ENCODE data around the gene TMEM178B. TPM values are rescaled to one million over a fixed set of nuclear protein-coding genes. Genes with fewer than 3 reads are reported as not detected.

Gene TMEM178B
- total RNA-seq, 4 donors from 2014 or later = 0.15 to 1.2 (median 0.58) TPM

DNA sequence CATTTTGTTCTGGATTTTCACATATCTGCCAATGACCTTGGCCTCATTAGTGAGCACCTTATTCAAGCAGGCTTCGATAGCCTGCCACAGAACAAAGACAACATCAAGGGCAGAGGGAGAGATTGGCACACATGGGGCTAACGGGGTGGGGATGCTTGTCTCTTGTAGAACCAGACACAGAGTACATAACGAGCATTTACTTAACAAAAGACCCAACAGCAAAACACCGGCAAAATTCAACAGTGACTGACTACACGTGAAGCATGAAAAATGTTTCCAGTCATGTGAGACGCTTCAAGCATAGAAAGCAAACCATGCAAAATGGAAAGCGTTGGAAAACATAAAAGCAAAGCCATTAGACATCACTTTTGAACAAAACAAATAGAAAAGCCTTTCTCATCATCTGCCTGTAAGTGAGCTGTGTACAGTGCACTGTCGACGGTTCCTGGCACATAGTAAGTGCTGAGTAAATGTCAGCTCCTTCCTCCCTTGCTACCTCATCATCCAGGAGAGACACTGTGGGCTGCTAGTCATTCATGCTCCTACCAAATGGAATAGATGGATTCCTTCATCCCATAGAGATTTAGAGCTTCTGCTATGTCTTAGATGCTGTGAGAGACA is 342.9 kb downstream of the TMEM178B start:
- no peak for TF ChIP-seq POLR2A (IDR thresholded peaks at IDR 0.05)
- TF ChIP-seq, protein P1, sequence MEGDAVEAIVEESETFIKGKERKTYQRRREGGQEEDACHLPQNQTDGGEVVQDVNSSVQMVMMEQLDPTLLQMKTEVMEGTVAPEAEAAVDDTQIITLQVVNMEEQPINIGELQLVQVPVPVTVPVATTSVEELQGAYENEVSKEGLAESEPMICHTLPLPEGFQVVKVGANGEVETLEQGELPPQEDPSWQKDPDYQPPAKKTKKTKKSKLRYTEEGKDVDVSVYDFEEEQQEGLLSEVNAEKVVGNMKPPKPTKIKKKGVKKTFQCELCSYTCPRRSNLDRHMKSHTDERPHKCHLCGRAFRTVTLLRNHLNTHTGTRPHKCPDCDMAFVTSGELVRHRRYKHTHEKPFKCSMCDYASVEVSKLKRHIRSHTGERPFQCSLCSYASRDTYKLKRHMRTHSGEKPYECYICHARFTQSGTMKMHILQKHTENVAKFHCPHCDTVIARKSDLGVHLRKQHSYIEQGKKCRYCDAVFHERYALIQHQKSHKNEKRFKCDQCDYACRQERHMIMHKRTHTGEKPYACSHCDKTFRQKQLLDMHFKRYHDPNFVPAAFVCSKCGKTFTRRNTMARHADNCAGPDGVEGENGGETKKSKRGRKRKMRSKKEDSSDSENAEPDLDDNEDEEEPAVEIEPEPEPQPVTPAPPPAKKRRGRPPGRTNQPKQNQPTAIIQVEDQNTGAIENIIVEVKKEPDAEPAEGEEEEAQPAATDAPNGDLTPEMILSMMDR (IDR thresholded peaks at IDR 0.05) = no peak
- 64 to 66% methylated on average over 9 of the region's 9 CpGs for WGBS, 2 donors
- intact Hi-C loops (cut with DNase I; ENCODE audit: low total_unique reads) = no loop called here
- DNase-seq (ENCODE audit: low spot score in 2 of 2) = no peak
- no peak overlapping the region for H3K4me3 ChIP-seq (ENCODE audit: low read depth, poor library complexity, severe bottlenecking)

DNA sequence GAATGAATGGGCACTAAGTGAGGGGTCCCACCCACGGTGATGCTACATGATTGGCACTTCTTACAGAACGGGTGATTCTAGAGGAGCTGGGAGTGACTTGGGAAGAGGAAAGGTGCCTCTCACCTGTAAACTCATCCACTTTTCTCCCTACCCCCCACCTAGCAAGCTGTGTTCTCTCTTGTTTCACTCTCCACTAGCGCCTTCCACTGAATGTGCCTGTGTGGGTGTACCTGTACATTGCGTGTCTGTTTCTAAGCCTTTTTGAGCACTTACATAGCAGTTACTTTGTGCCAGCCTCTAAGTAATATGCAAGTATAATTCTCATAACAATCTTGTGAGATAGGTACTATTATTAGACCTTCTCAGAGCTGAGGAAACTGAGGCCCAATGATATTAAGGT is 343.6 kb downstream of the TMEM178B start:
- WGBS, 2 donors = 87 to 92% methylated on average over 4 of the region's 4 CpGs
- intact Hi-C loops (cut with DNase I; ENCODE audit: low total_unique reads) = no loop called here

DNA sequence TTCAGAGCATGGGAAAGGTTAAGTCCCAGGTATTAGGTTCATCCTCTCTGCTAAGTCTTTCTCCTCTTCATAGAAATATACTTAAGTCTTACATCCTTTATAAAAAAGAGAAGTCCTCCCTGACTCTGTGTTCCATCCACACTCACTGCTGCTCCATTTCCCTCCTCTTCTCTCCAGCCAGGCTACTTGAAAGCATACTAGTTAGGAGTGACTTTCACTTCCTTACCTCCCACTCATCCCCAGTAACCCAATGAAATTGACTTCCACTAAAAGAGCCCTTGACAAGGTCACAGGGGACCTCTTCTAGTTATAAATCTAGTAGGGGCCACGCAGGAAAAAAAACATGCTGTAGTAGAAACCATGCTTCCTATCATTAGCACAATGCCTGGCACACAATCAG is 344.2 kb downstream of the TMEM178B start:
- no peak for TF ChIP-seq POLR2A (IDR thresholded peaks at IDR 0.05)
- TF ChIP-seq, protein P1 (IDR thresholded peaks at IDR 0.05) = no peak
- 70 to 86% methylated on average over 1 of the region's 1 CpG for WGBS, 2 donors
- intact Hi-C loops (cut with DNase I; ENCODE audit: low total_unique reads) = no loop called here
- no peak overlapping the region for H3K4me3 ChIP-seq (ENCODE audit: low read depth, poor library complexity, severe bottlenecking)
- no peak for DNase-seq (ENCODE audit: low spot score in 2 of 2)

More for the DNA sequence above, 343.6 kb downstream of the TMEM178B start:
- no peak for DNase-seq (ENCODE audit: low spot score in 2 of 2)
- H3K4me3 ChIP-seq (ENCODE audit: low read depth, poor library complexity, severe bottlenecking) = no peak overlapping the region
- TF ChIP-seq, protein P1 (IDR thresholded peaks at IDR 0.05) = no peak
- no peak for TF ChIP-seq POLR2A (IDR thresholded peaks at IDR 0.05)

DNA sequence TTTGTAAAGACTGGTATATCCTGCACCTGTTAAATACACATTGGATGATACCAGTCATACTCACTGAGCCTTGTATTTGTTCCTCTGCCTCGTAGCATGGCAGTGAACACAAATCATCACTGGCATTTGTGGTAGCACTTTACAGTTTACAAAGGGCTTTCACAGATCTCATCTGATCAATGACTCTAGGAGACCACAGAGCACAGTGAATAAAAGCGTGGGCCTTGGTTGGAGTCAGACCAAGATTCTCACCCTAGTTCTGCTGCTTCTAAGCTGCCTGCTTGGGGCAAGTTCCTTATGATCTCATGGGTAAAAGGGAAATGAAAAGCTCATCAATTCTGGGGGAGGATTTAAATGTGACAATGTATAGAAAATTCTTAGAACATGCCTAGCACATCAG is 347.4 kb downstream of the TMEM178B start:
- TF ChIP-seq POLR2A (IDR thresholded peaks at IDR 0.05) = no peak
- TF ChIP-seq, protein P1 (IDR thresholded peaks at IDR 0.05) = no peak
- WGBS, 2 donors = 67 to 72% methylated on average over 2 of the region's 2 CpGs
- intact Hi-C loops (cut with DNase I; ENCODE audit: low total_unique reads) = no loop called here
- DNase-seq (ENCODE audit: low spot score in 2 of 2) = no peak
- H3K4me3 ChIP-seq (ENCODE audit: low read depth, poor library complexity, severe bottlenecking) = no peak overlapping the region

DNA sequence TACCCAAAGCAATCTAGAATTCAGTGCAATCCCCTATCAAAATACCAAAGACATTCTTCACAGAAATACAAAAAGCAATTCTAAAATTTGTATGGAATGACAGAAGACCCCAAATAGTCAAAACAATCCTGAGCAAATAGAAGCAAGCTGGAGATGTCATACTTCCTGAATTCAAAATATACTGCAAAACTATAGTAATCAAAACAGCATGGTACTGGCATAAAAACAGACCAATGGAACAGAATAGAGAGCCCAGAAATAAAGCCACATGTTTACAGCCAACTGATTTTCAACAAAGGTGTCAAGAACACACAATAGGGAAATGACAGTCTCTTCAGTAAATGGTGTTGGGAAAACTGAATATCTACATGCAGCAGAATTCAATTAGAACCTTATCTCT is 353.3 kb downstream of the TMEM178B start:
- TF ChIP-seq, protein P1 (IDR thresholded peaks at IDR 0.05) = no peak
- no peak for TF ChIP-seq POLR2A (IDR thresholded peaks at IDR 0.05)
- DNase-seq (ENCODE audit: low spot score in 2 of 2) = no peak
- no peak overlapping the region for H3K4me3 ChIP-seq (ENCODE audit: low read depth, poor library complexity, severe bottlenecking)
- intact Hi-C loops (cut with DNase I; ENCODE audit: low total_unique reads) = no loop called here

All from lower leg skin (tissue), 4 donors.